Testis (tissue), 2 donors: ENCODE results near the gene OTOGL.

Experiments
- POLR2A ChIP-seq: fragments of 450-650 bp; IDR thresholded peaks from one replicate; pipeline ENCODE4 v1.6.1; 2017; ENCODE audit warnings: antibody characterized with exemption, mild to moderate bottlenecking, moderate library complexity
- TF ChIP-seq, protein P1 (sequence below), 3 experiments: fragments of 450-650 bp in 2 of 3; fragments of 200-600 bp in 1 of 3; sonication (generic) in 1 of 3; IDR thresholded peaks; one replicate each; pipeline ENCODE4 v1.5.1; 2016 to 2019; ENCODE audit warnings: antibody characterized with exemption in 3 of 3, mild to moderate bottlenecking in 2 of 3, moderate library complexity in 1 of 3

DNA sequence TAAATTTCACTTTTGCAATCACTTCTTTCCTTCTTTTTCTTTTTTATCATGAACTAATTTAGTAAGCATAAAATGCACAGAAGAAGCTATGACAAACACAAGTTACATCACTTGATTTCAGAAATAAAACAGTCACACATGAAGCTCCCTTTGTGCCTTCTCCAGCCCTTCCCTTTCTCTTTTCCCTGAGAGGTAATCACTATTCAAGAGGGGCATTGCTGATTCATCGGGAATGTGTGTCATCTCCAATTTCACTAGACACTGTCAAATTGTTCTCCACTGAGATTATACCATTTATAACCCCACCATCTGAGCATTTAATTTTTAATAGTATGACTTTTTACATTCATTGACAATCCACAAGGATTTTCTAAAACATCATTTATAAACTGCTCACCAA lies 253.1 kb downstream of the OTOGL start:
- TF ChIP-seq, protein P1, sequence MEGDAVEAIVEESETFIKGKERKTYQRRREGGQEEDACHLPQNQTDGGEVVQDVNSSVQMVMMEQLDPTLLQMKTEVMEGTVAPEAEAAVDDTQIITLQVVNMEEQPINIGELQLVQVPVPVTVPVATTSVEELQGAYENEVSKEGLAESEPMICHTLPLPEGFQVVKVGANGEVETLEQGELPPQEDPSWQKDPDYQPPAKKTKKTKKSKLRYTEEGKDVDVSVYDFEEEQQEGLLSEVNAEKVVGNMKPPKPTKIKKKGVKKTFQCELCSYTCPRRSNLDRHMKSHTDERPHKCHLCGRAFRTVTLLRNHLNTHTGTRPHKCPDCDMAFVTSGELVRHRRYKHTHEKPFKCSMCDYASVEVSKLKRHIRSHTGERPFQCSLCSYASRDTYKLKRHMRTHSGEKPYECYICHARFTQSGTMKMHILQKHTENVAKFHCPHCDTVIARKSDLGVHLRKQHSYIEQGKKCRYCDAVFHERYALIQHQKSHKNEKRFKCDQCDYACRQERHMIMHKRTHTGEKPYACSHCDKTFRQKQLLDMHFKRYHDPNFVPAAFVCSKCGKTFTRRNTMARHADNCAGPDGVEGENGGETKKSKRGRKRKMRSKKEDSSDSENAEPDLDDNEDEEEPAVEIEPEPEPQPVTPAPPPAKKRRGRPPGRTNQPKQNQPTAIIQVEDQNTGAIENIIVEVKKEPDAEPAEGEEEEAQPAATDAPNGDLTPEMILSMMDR (IDR thresholded peaks at IDR 0.05) = no peak
- no peak for TF ChIP-seq POLR2A
